HepG2 (cell line): ENCODE data around the gene TNRC18. TPM values are rescaled to one million over a fixed set of nuclear protein-coding genes. Genes with fewer than 3 reads are reported as not detected.

Experiments
- AHDC1 ChIP-seq: sonication (generic); formaldehyde crosslinking; IDR thresholded peaks from 2 replicates; pipeline ENCODE4 v1.5.1; 2020; ENCODE audit warnings: mild to moderate bottlenecking, missing genetic modification reagents, borderline replicate concordance
- ASH2L ChIP-seq: fragments of 300-600, 200-600 bp; sonication (generic); IDR thresholded peaks from 2 replicates; pipeline ENCODE4 v1.7.0; 2017; ENCODE audit warnings: low read depth, mild to moderate bottlenecking, moderate library complexity, mixed read lengths, low read length; ENCODE audit not compliant: insufficient read length
- EZH2 ChIP-seq: conservative IDR thresholded peaks from 2 replicates; pipeline ENCODE4 v1.6.1; 2012; ENCODE audit warnings: mild to moderate bottlenecking, low read depth, low read length, moderate library complexity
- HHEX ChIP-seq: IDR thresholded peaks from 2 replicates; pipeline ENCODE4 v1.6.1; 2016; ENCODE audit warnings: control low read depth
- HNRNPH1 ChIP-seq: fragments of 200-400 bp; formaldehyde crosslinking; optimal IDR thresholded peaks from 2 replicates; pipeline ENCODE3; 2017; ENCODE audit warnings: mild to moderate bottlenecking, low read depth, low read length
- IRF2 ChIP-seq: IDR thresholded peaks from 2 replicates; pipeline ENCODE4 v1.6.1; 2018; ENCODE audit warnings: missing genetic modification reagents, missing compliant biosample characterization
- KDM2A ChIP-seq: sonication (generic); formaldehyde crosslinking; IDR thresholded peaks from 2 replicates; pipeline ENCODE4 v1.4.0; 2020; ENCODE audit warnings: low read depth, missing genetic modification reagents, borderline replicate concordance
- LCORL ChIP-seq, 2 experiments: fragments of 450-650 bp in 1 of 2; sonication (generic) in 1 of 2; formaldehyde crosslinking in 1 of 2; IDR thresholded peaks; 2 replicates each; pipeline versions ENCODE4 v1.5.0 to v1.6.1; 2017 to 2020; ENCODE audit warnings: antibody characterized with exemption in 1 of 2, missing genetic modification reagents in 1 of 2
- MAFF ChIP-seq: IDR thresholded peaks from 2 replicates; pipeline ENCODE4 v1.6.1; 2011; ENCODE audit warnings: low read depth, low read length, improper control_type of control experiment
- MAFG ChIP-seq: sonication (generic); formaldehyde crosslinking; IDR thresholded peaks from 2 replicates; pipeline ENCODE4 v1.5.1; 2020; ENCODE audit warnings: mild to moderate bottlenecking, missing genetic modification reagents
- MXD4 ChIP-seq: IDR thresholded peaks from 2 replicates; pipeline ENCODE4 v1.6.1; 2016; ENCODE audit warnings: mild to moderate bottlenecking, missing biosample characterization, missing genetic modification reagents
- PRPF4 ChIP-seq: fragments of 200-400 bp; formaldehyde crosslinking; IDR thresholded peaks from 2 replicates; pipeline ENCODE4 v1.6.1; 2016; ENCODE audit warnings: low read length, low read depth; ENCODE audit not compliant: poor library complexity, severe bottlenecking
- RAD21 ChIP-seq: fragments of 450-650 bp; formaldehyde crosslinking; IDR thresholded peaks from 2 replicates; pipeline ENCODE4 v1.5.0; 2020; ENCODE audit warnings: mild to moderate bottlenecking
- RFX1 ChIP-seq: fragments of 450-650 bp; IDR thresholded peaks from 2 replicates; pipeline ENCODE4 v1.6.1; 2017
- SIN3B ChIP-seq: fragments of 150-350 bp; IDR thresholded peaks from 2 replicates; pipeline ENCODE4 v1.6.1; 2014; ENCODE audit warnings: low read length
- TAF15 ChIP-seq: fragments of 200-400 bp; formaldehyde crosslinking; IDR thresholded peaks from one replicate; pipeline ENCODE4 v1.6.1; 2018; ENCODE audit warnings: mild to moderate bottlenecking, low read depth, low read length; ENCODE audit not compliant: poor library complexity, severe bottlenecking
- ZNF549 ChIP-seq: sonication (generic); formaldehyde crosslinking; IDR thresholded peaks from 2 replicates; pipeline ENCODE4 v1.5.0; 2020; ENCODE audit warnings: missing genetic modification reagents
- ZNF556 ChIP-seq: sonication (generic); formaldehyde crosslinking; IDR thresholded peaks from 2 replicates; pipeline ENCODE4 v1.4.0; 2020; ENCODE audit warnings: mild to moderate bottlenecking, missing genetic modification reagents, borderline replicate concordance
- ZNF678 ChIP-seq: sonication (generic); formaldehyde crosslinking; IDR thresholded peaks from 2 replicates; pipeline ENCODE4 v1.4.0; 2020; ENCODE audit warnings: mild to moderate bottlenecking, missing genetic modification reagents
- polyA plus RNA-seq, 8 experiments: library from polyadenylated mRNA; depleted of rRNA in 3 of 8; stranded (reverse) in 7 of 8; unstranded in 1 of 8; fragments of >200 nt; fragmentation: Illumina TruSeq in 4 of 8; extraction: Trizol in 4 of 8; gene quantifications; 2 replicates each; pipeline versions ENCODE4 v1.2.1 to v1.2.3, GENCODE V29; 2011 to 2016; ENCODE audit warnings: low read depth in 4 of 8, missing spikeins in 1 of 8, mixed read lengths in 1 of 8; ENCODE audit not compliant: insufficient read depth in 1 of 8
- total RNA-seq, 5 experiments: library from RNA; depleted of rRNA; stranded (reverse); fragments of >200 nt; fragmentation: Illumina TruSeq; extraction: Trizol; gene quantifications; 2 replicates each; pipeline ENCODE4 v1.2.3, GENCODE V29; 2016; ENCODE audit warnings: low read depth in 1 of 5
- TF ChIP-seq, protein P1 (sequence below): sonication (generic); formaldehyde crosslinking; IDR thresholded peaks from 2 replicates; pipeline ENCODE4 v1.4.0; 2020; ENCODE audit warnings: missing genetic modification reagents
- TF ChIP-seq, protein P2 (sequence below): IDR thresholded peaks from 2 replicates; pipeline ENCODE4 v1.6.1; 2016; ENCODE audit warnings: low read depth, borderline replicate concordance

The TNRC18 gene
- total and polyA plus RNA-seq, 2 of the 13 experiments (the other 11 are each of a cell fraction or from before 2014, with no cell fraction given): 11.7 to 17.4 TPM

DNA sequence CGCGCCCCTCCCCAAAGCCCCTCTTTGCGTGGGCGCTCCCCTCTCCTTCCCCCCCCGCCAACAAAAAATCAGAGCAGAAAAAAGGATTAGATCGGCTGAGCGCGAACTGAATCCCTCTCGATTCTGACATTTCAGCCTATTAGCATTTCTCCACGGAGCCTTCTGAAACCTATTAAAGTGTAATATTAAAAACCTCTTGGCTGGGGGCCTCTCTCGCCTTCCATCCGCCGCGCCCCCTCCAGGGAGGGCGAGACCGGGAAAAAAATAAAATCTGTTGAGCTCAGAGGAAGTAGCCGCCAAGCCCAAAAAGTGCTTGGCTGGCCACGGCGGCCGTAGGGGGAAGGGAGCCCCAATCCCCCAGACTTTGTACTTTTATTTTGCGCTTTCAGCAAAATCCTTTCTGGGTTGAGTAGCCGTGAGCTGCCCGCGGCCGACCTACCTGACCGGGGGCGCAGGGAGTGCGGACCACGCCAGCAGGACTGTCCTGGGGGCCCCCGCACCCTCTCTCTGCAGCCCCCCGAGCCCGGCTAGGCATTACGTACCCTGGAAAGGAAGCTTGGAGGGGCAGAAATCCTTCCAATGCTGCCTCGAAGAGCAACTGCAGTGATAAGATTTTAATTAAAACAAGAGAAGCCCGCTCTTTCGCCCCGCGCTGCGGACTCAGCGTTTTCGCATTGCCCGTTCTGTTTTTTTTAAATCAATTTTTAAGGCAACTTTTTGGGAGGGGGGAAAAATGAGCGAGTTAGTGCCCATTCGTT lies 1.3 kb upstream of the TNRC18 start (continued):
- TF ChIP-seq AHDC1 (CRISPR knock-in tag) (no peak), ZNF549 (CRISPR knock-in tag) (no peak), ASH2L (peak; percentile 46), IRF2 (CRISPR knock-in tag) (no peak), KDM2A (CRISPR knock-in tag) (no peak), MAFF (peak; percentile 88), ZNF556 (CRISPR knock-in tag) (no peak), HNRNPH1 (peak; percentile 41), EZH2 (no peak), TAF15 (no peak), MXD4 (no peak), MAFG (CRISPR knock-in tag) (peak; percentile 59; the same call in 1 of the 2 replicates), LCORL (IDR thresholded peaks at IDR 0.05) (no peak), LCORL (CRISPR knock-in tag; IDR thresholded peaks at IDR 0.05) (no peak), ZNF678 (CRISPR knock-in tag) (no peak), SIN3B (0 out of 2 replicates have a peak, but pooled peaks have one; percentile 20), PRPF4 (peak; percentile 42), RFX1 (no peak), HHEX (CRISPR knock-in tag) (no peak), RAD21 (CRISPR knock-in tag) (0 out of 2 replicates have a peak, but pooled peaks have one; percentile 7)
- TF ChIP-seq, protein P1, sequence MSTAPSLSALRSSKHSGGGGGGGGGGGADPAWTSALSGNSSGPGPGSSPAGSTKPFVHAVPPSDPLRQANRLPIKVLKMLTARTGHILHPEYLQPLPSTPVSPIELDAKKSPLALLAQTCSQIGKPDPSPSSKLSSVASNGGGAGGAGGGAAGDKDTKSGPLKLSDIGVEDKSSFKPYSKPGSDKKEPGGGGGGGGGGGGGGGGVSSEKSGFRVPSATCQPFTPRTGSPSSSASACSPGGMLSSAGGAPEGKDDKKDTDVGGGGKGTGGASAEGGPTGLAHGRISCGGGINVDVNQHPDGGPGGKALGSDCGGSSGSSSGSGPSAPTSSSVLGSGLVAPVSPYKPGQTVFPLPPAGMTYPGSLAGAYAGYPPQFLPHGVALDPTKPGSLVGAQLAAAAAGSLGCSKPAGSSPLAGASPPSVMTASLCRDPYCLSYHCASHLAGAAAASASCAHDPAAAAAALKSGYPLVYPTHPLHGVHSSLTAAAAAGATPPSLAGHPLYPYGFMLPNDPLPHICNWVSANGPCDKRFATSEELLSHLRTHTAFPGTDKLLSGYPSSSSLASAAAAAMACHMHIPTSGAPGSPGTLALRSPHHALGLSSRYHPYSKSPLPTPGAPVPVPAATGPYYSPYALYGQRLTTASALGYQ (CRISPR knock-in tag): 0 out of 2 replicates have a peak, but pooled peaks have one; percentile 5
- TF ChIP-seq, protein P2, sequence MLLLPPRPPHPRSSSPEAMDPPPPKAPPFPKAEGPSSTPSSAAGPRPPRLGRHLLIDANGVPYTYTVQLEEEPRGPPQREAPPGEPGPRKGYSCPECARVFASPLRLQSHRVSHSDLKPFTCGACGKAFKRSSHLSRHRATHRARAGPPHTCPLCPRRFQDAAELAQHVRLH (CRISPR knock-in tag): no peak
